K562 (cell line): ENCODE data around the gene MBD4. TPM values are rescaled to one million over a fixed set of nuclear protein-coding genes. Genes with fewer than 3 reads are reported as not detected.

Source experiments
- ATAC-seq: fragments of 200-7000 bp; cut with Tn5 transposase; 3 replicates; pipeline ENCODE4 v1.9.1; 2020; ENCODE audit warnings: moderate library complexity
- BruUV-seq: library from RNA; stranded (reverse); fragments of 400-500 nt; replicated peaks from 2 replicates; lab custom pipeline; 2021; lab: Mats Ljungman, UMichigan
- CTCF ChIA-PET: fragments of 300-600 bp; formaldehyde crosslinking; extraction: SDS; loops from one replicate; lab custom pipeline; 2021; ENCODE audit warnings: low intra/inter-chr PET ratio; lab: Yijun Ruan, JAX
- POLR2A ChIA-PET: fragments of 300-600, 350-650 bp; sonication (Branson Sonifier 250); formaldehyde crosslinking; extraction: SDS; loops from one replicate; lab custom pipeline; 2021; ENCODE audit warnings: antibody characterized with exemption, inconsistent platforms; lab: Yijun Ruan, JAX
- DNase-seq, 4 experiments: peaks; one replicate each; pipeline versions ENCODE4 v3.0.0 to v3.0.0-alpha.2; 2011 to 2018; ENCODE audit warnings: low spot score in 3 of 4, mixed read lengths in 3 of 4; ENCODE audit errors: extremely low read depth in 1 of 4
- FAIRE-seq: peaks from 2 replicates; lab custom pipeline; 2011; peaks lifted over from hg19 to GRCh38; lab: Jason Lieb, UNC
- H2AFZ ChIP-seq: 2 replicates; pipeline ENCODE4 v1.6.0; 2011; ENCODE audit warnings: low read depth, low read length, control low read depth, inconsistent platforms
- H3K27ac ChIP-seq: fragments of 200-600 bp; 3 replicates; pipeline ENCODE4 v1.8.0; 2011; ENCODE audit warnings: low read depth, mild to moderate bottlenecking, control low read depth, inconsistent platforms, low read length, moderate library complexity, mixed read lengths; ENCODE audit errors: extremely low read depth
- H3K27me3 ChIP-seq, 2 experiments: fragments of 300-600 bp in 1 of 2; 2 replicates in 1 of 2; 3 replicates in 1 of 2; pipeline versions ENCODE4 v1.6.0 to v1.8.0; 2011; ENCODE audit warnings: inconsistent platforms in 2 of 2, low read length in 2 of 2, mild to moderate bottlenecking in 1 of 2, mixed read lengths in 1 of 2, moderate library complexity in 1 of 2; ENCODE audit not compliant: control insufficient read depth in 2 of 2, insufficient read depth in 2 of 2
- H3K36me3 ChIP-seq: fragments of 300-600 bp; 3 replicates; pipeline ENCODE4 v1.8.0; 2011; ENCODE audit warnings: mild to moderate bottlenecking, low read length, inconsistent platforms; ENCODE audit not compliant: control insufficient read depth, insufficient read depth
- H3K4me1 ChIP-seq, 2 experiments: fragments of 200-600 bp in 1 of 2; replicated peaks in 1 of 2; 2 replicates in 1 of 2; 3 replicates in 1 of 2; pipeline versions ENCODE4 v1.5.1 to v1.8.0; 2011; ENCODE audit warnings: inconsistent platforms in 2 of 2, low read length in 2 of 2, mild to moderate bottlenecking in 1 of 2, mixed read lengths in 1 of 2, moderate library complexity in 1 of 2; ENCODE audit not compliant: control insufficient read depth in 2 of 2, insufficient read depth in 2 of 2
- H3K4me2 ChIP-seq: 2 replicates; pipeline ENCODE4 v1.6.1; 2011; ENCODE audit warnings: low read length, control low read depth, inconsistent platforms, mixed read lengths; ENCODE audit not compliant: insufficient read depth
- H3K4me3 ChIP-seq: fragments of 200-600 bp; sonication (generic), shearing (Covaris generic); 2 replicates; pipeline ENCODE4 v1.5.1; 2016; ENCODE audit warnings: control low read depth, inconsistent platforms
- H3K79me2 ChIP-seq: fragments of 200-600 bp; 3 replicates; pipeline ENCODE4 v1.8.0; 2011; ENCODE audit warnings: low read length, inconsistent platforms; ENCODE audit not compliant: control insufficient read depth, insufficient read depth
- H3K9ac ChIP-seq, 2 experiments: 2 replicates each; pipeline versions ENCODE4 v1.6.0 to v1.6.1; 2011; ENCODE audit warnings: low read depth in 2 of 2, low read length in 2 of 2, control low read depth in 1 of 2, inconsistent platforms in 1 of 2, mild to moderate bottlenecking in 1 of 2, mixed read lengths in 1 of 2; ENCODE audit not compliant: insufficient read depth in 1 of 2
- H3K9me1 ChIP-seq: one replicate; pipeline ENCODE4 v1.6.0; 2011; ENCODE audit warnings: inconsistent platforms, mild to moderate bottlenecking, low read length, moderate library complexity; ENCODE audit not compliant: control insufficient read depth, insufficient read depth
- H3K9me3 ChIP-seq: replicated peaks from 2 replicates; pipeline ENCODE4 v1.5.1; 2011; ENCODE audit warnings: low read depth, low read length, inconsistent platforms; ENCODE audit not compliant: control insufficient read depth, insufficient read depth
- H4K20me1 ChIP-seq: replicated peaks from 2 replicates; pipeline ENCODE4 v1.6.1; 2011; ENCODE audit warnings: low read length, inconsistent platforms, mixed read lengths; ENCODE audit not compliant: control insufficient read depth, insufficient read depth
- ARID1B ChIP-seq: fragments of 450-650 bp; IDR thresholded peaks from 2 replicates; pipeline ENCODE4 v1.6.1; 2016; ENCODE audit warnings: antibody characterized with exemption, mild to moderate bottlenecking, inconsistent platforms
- CAMTA2 ChIP-seq: fragments of 250-450 bp; sonication (Bioruptor Pico); conservative IDR thresholded peaks from 2 replicates; pipeline ENCODE4 v1.5.1; 2022
- CBX8 ChIP-seq: fragments of 200-600 bp; sonication (generic); IDR thresholded peaks from 2 replicates; pipeline ENCODE4 v1.6.1; 2012; ENCODE audit warnings: borderline replicate concordance, mixed run types, low read depth, mild to moderate bottlenecking, moderate library complexity, mixed read lengths, low read length, control low read depth, inconsistent platforms; ENCODE audit not compliant: poor library complexity, severe bottlenecking; ENCODE audit errors: extremely low read depth
- CC2D1A ChIP-seq: fragments of 450-650 bp; IDR thresholded peaks from 2 replicates; pipeline ENCODE4 v1.6.1; 2017; ENCODE audit warnings: mild to moderate bottlenecking
- DLX4 ChIP-seq: fragments of 250-450 bp; sonication (Bioruptor Pico); IDR thresholded peaks from 2 replicates; pipeline ENCODE4 v1.6.1; 2021; ENCODE audit warnings: mild to moderate bottlenecking
- E2F1 ChIP-seq: sonication (generic); formaldehyde crosslinking; IDR thresholded peaks from 2 replicates; pipeline ENCODE4 v1.8.1; 2023; ENCODE audit warnings: mild to moderate bottlenecking, missing genetic modification reagents, moderate library complexity
- GTF2B ChIP-seq: IDR thresholded peaks from 2 replicates; pipeline ENCODE4 v1.6.1; 2011; ENCODE audit not compliant: insufficient read length; ENCODE audit errors: extremely low read depth
- HNRNPL ChIP-seq: fragments of 200-400 bp; formaldehyde crosslinking; IDR thresholded peaks from 2 replicates; pipeline ENCODE4 v1.6.1; 2017; ENCODE audit warnings: low read depth, mild to moderate bottlenecking, low read length
- ID3 ChIP-seq, 2 experiments: fragments of 250-450 bp in 1 of 2; fragments of 450-650 bp in 1 of 2; sonication (Bioruptor Pico) in 1 of 2; IDR thresholded peaks; 2 replicates each; pipeline versions ENCODE4 v1.6.1 to v1.8.0; 2016 to 2021; ENCODE audit warnings: mild to moderate bottlenecking in 2 of 2, moderate library complexity in 2 of 2, missing compliant biosample characterization in 1 of 2, missing genetic modification characterization in 1 of 2
- KAT2B ChIP-seq: IDR thresholded peaks from one replicate; pipeline ENCODE4 v1.6.1; 2012; ENCODE audit warnings: low read depth, mild to moderate bottlenecking, control low read depth, inconsistent platforms, low read length, moderate library complexity
- KLF6 ChIP-seq: fragments of 250-450 bp; sonication (Bioruptor Pico); IDR thresholded peaks from 2 replicates; pipeline ENCODE4 v1.4.0; 2020; ENCODE audit warnings: mild to moderate bottlenecking, moderate library complexity, borderline replicate concordance
- PHF8 ChIP-seq: fragments of 200-600 bp; sonication (generic); IDR thresholded peaks from 2 replicates; pipeline ENCODE4 v1.6.1; 2012; ENCODE audit warnings: mixed run types, mild to moderate bottlenecking, inconsistent platforms, low read length, moderate library complexity, borderline replicate concordance
- PML ChIP-seq: IDR thresholded peaks from 2 replicates; pipeline ENCODE4 v1.6.1; 2012; ENCODE audit warnings: low read length, inconsistent platforms
- POLR2A ChIP-seq: fragments of 450-650 bp; conservative IDR thresholded peaks from 2 replicates; pipeline ENCODE4 v1.6.1; 2016
- RNF2 ChIP-seq: sonication (generic); IDR thresholded peaks from 2 replicates; pipeline ENCODE4 v1.6.1; 2016
- TAF9B ChIP-seq: fragments of 450-650 bp; IDR thresholded peaks from 2 replicates; pipeline ENCODE4 v1.6.1; 2018; ENCODE audit warnings: mild to moderate bottlenecking; ENCODE audit not compliant: partially characterized antibody
- ZNF134 ChIP-seq: fragments of 250-450 bp; sonication (Bioruptor Pico); conservative IDR thresholded peaks from 2 replicates; pipeline ENCODE4 v1.4.0; 2020
- ZNF253 ChIP-seq: fragments of 250-450 bp; sonication (Bioruptor Pico); conservative IDR thresholded peaks from 2 replicates; pipeline ENCODE4 v1.6.1; 2021; ENCODE audit warnings: mild to moderate bottlenecking
- ZNF561 ChIP-seq: fragments of 450-650 bp; formaldehyde crosslinking; conservative IDR thresholded peaks from 2 replicates; pipeline ENCODE4 v1.4.0; 2020; ENCODE audit warnings: mild to moderate bottlenecking, moderate library complexity
- whole genome bisulfite sequencing: fragments of 100-300 bp; shearing (Covaris generic); methylation state at CpG from one replicate; pipeline ENCODE4 v1.1.6; 2016; ENCODE audit warnings: low coverage, mixed read lengths; ENCODE audit not compliant: insufficient coverage; ENCODE audit errors: missing lambda C conversion rate; 5-methylcytosine and 5-hydroxymethylcytosine counted together
- in situ Hi-C: fragments of 300-500 bp; cut with MboI; formaldehyde crosslinking; loops from 4 replicates; pipeline ENCODE4 v1.15.0; 2018; ENCODE audit warnings: inconsistent platforms, mixed read lengths
- intact Hi-C: fragments of 100-400 bp; cut with micrococcal nuclease; formaldehyde crosslinking; loops from 2 replicates; pipeline ENCODE4 v1.14.2; 2022
- polyA plus RNA-seq, 8 experiments: library from polyadenylated mRNA; depleted of rRNA in 4 of 8; stranded (reverse) in 5 of 8; unstranded in 3 of 8; fragments of >200 nt; fragmentation: Nextera tagmentation in 2 of 8; fragmentation: Illumina TruSeq in 1 of 8; extraction: Ambion mirVana in 2 of 8; extraction: Trizol in 1 of 8; gene quantifications; 2 replicates each; pipeline versions ENCODE4 v1.2.1 to v1.2.3, GENCODE V29; 2011 to 2014; ENCODE audit warnings: inconsistent platforms in 1 of 8, missing spikeins in 1 of 8
- total RNA-seq, 7 experiments: library from RNA; depleted of rRNA in 6 of 7; stranded (reverse); fragments of >200 nt in 6 of 7; fragmentation: Illumina TruSeq in 2 of 7; extraction: Trizol in 2 of 7; gene quantifications; 2 replicates each; pipeline versions ENCODE4 v1.2.1 to v1.2.3, GENCODE V29; 2011 to 2021; ENCODE audit warnings: low replicate concordance in 1 of 7

Gene MBD4
- total and polyA plus RNA-seq, 9 of the 15 experiments (the other 6 are each of a cell fraction or from before 2014, with no cell fraction given), result 13.3 to 63.9 (median 39.0) TPM

- peak overlapping the region; percentile 31 for H3K4me3 ChIP-seq
- no peaks in the 10 kb centered on the region for H4K20me1 ChIP-seq
- no peaks in the 10 kb centered on the region for H3K9me3 ChIP-seq
- in situ Hi-C loops (no loop called here), intact Hi-C loops (loop anchor here (10.0 kb wide), 1 partner anchor 1406 kb away; no protein-coding TSS in a partner anchor)
- DNase-seq (peak in 2 of 4 experiments; percentile 43 to 85), FAIRE-seq (peak; percentile 78), ATAC-seq (peak; percentile 68)
- peak overlapping the region; percentile 64 for H3K4me2 ChIP-seq
- H3K27me3 ChIP-seq, result no peaks in the 10 kb centered on the region
- H3K27ac ChIP-seq, result peak overlapping the region; percentile 72
- H3K4me1 ChIP-seq, result peaks cover 14 to 56% of the 10 kb centered on the region in 2 experiments; a peak in 4 of 5 replicates
- peaks cover 37% of the 10 kb centered on the region for H3K79me2 ChIP-seq
- H2AFZ ChIP-seq, result peak overlapping the region; percentile 81
- H3K9ac ChIP-seq, result peak overlapping the region; percentile 67 to 75
- no peaks in the 10 kb centered on the region for H3K9me1 ChIP-seq
- peaks cover 7% of the 10 kb centered on the region; the same call in 1 of the 3 replicates for H3K36me3 ChIP-seq
- ChIA-PET POLR2A (interaction anchor here (0.6 to 2.1 kb wide), 10 partner anchors 8 to 265 kb away, joined by 3 to 15 read pairs (median 4); partner anchors contain the start of genes EFCAB12, IFT122 and MBD4), CTCF (no interaction called here)
- no TSS peak for BruUV-seq
- WGBS, result 4% methylated on average over 16 of the region's 18 CpGs
- TF ChIP-seq ID3 (CRISPR knock-in tag; IDR thresholded peaks at IDR 0.05) (no peak), ID3 (tag; IDR thresholded peaks at IDR 0.05) (no peak), GTF2B (peak; percentile 78), CBX8 (no peak), E2F1 (CRISPR knock-in tag) (no peak), CC2D1A (no peak), TAF9B (peak; percentile 75), PML (peak; percentile 77), ZNF561 (no peak), KAT2B (no peak), RNF2 (0 out of 2 replicates have a peak, but pooled peaks have one; percentile 57), POLR2A (peak; percentile 98), ZNF134 (CRISPR knock-in tag) (no peak), DLX4 (CRISPR knock-in tag) (no peak), CAMTA2 (CRISPR knock-in tag) (no peak), ARID1B (peak; percentile 29; the same call in 1 of the 2 replicates), HNRNPL (no peak), KLF6 (CRISPR knock-in tag) (no peak), ZNF253 (CRISPR knock-in tag) (no peak), PHF8 (peak; percentile 45; the same call in 1 of the 2 replicates)
Observed at GRCh38 chr3:129448186-129448895, 8.6 kb upstream of the MBD4 start.
